Measurements from ENCODE around the gene NRXN3.

- TF ChIP-seq, protein P1, sequence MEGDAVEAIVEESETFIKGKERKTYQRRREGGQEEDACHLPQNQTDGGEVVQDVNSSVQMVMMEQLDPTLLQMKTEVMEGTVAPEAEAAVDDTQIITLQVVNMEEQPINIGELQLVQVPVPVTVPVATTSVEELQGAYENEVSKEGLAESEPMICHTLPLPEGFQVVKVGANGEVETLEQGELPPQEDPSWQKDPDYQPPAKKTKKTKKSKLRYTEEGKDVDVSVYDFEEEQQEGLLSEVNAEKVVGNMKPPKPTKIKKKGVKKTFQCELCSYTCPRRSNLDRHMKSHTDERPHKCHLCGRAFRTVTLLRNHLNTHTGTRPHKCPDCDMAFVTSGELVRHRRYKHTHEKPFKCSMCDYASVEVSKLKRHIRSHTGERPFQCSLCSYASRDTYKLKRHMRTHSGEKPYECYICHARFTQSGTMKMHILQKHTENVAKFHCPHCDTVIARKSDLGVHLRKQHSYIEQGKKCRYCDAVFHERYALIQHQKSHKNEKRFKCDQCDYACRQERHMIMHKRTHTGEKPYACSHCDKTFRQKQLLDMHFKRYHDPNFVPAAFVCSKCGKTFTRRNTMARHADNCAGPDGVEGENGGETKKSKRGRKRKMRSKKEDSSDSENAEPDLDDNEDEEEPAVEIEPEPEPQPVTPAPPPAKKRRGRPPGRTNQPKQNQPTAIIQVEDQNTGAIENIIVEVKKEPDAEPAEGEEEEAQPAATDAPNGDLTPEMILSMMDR (conservative IDR thresholded peaks at IDR 0.05; ENCODE audit: low read depth in 2 of 2) = no peak
- TF ChIP-seq ZNF114 (CRISPR knock-in tag; IDR thresholded peaks at IDR 0.05) (no peak), CREB1 (CRISPR knock-in tag; IDR thresholded peaks at IDR 0.05; ENCODE audit: low read depth) (no peak), EZH2phosphoT487 (IDR thresholded peaks at IDR 0.05; ENCODE audit: unreplicated experiment) (no peak), POLR2AphosphoS5 (IDR thresholded peaks at IDR 0.05; ENCODE audit: low read depth) (no peak), EZH2 (IDR thresholded peaks at IDR 0.05; ENCODE audit: low read depth, unreplicated experiment) (no peak), NANOG (IDR thresholded peaks at IDR 0.05; ENCODE audit: borderline replicate concordance) (no peak), STAT1 (IDR thresholded peaks at IDR 0.05; ENCODE audit: unreplicated experiment) (no peak)
- TF ChIP-seq, protein P2, sequence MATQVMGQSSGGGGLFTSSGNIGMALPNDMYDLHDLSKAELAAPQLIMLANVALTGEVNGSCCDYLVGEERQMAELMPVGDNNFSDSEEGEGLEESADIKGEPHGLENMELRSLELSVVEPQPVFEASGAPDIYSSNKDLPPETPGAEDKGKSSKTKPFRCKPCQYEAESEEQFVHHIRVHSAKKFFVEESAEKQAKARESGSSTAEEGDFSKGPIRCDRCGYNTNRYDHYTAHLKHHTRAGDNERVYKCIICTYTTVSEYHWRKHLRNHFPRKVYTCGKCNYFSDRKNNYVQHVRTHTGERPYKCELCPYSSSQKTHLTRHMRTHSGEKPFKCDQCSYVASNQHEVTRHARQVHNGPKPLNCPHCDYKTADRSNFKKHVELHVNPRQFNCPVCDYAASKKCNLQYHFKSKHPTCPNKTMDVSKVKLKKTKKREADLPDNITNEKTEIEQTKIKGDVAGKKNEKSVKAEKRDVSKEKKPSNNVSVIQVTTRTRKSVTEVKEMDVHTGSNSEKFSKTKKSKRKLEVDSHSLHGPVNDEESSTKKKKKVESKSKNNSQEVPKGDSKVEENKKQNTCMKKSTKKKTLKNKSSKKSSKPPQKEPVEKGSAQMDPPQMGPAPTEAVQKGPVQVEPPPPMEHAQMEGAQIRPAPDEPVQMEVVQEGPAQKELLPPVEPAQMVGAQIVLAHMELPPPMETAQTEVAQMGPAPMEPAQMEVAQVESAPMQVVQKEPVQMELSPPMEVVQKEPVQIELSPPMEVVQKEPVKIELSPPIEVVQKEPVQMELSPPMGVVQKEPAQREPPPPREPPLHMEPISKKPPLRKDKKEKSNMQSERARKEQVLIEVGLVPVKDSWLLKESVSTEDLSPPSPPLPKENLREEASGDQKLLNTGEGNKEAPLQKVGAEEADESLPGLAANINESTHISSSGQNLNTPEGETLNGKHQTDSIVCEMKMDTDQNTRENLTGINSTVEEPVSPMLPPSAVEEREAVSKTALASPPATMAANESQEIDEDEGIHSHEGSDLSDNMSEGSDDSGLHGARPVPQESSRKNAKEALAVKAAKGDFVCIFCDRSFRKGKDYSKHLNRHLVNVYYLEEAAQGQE (IDR thresholded peaks at IDR 0.05; ENCODE audit: unreplicated experiment) = no peak
These were observed 1193.1 kb downstream of the NRXN3 start for GRCh38 chr14:79363291-79363690.

Data from GM23338 (cell line).